Activated naive CD8-positive, alpha-beta T cell (primary cell): ENCODE results near the gene ECHDC3.
A peak's percentile ranks its signal among the peaks of the same experiment; 100 is the strongest.

ENCODE experiments used
- H3K27ac Mint-ChIP-seq: one replicate; pipeline ENCODE4 v1.8.0; 2021; ENCODE audit warnings: mixed read lengths
- H3K27me3 Mint-ChIP-seq: one replicate; pipeline ENCODE4 v1.8.0; 2021; ENCODE audit warnings: mixed read lengths
- H3K36me3 Mint-ChIP-seq: one replicate; pipeline ENCODE4 v1.8.0; 2021; ENCODE audit warnings: mixed read lengths
- H3K4me1 Mint-ChIP-seq: one replicate; pipeline ENCODE4 v1.8.0; 2021; ENCODE audit warnings: low read depth, mixed read lengths
- H3K4me3 Mint-ChIP-seq: one replicate; pipeline ENCODE4 v1.8.0; 2021; ENCODE audit warnings: mild to moderate bottlenecking, mixed read lengths
- H3K9me3 Mint-ChIP-seq: one replicate; pipeline ENCODE4 v1.8.0; 2021; ENCODE audit warnings: low read depth, mixed read lengths

Gene ECHDC3

GRCh38 chr10:11742009-11742778 lies at the start of gene ECHDC3:
ECHDC3 (plus strand) TSS chr10:11742382; CDS start chr10:11742577, 195 bp downstream.
- peaks cover 9% of the 10 kb centered on the region for H3K27me3 Mint-ChIP-seq
- H3K4me3 Mint-ChIP-seq, result peak within 1 kb of the TSS; percentile 73
- H3K27ac Mint-ChIP-seq, result no peak within 1 kb of the TSS
- H3K9me3 Mint-ChIP-seq, result no peaks in the 10 kb centered on the region
- H3K4me1 Mint-ChIP-seq, result peaks cover 14% of the 10 kb centered on the region
- no peaks in the 10 kb centered on the region for H3K36me3 Mint-ChIP-seq

- Mint-ChIP-seq H3K4me3 (no peak overlapping the region), H3K9me3 (peaks cover 6% of the 10 kb centered on the region), H3K36me3 (no peaks in the 10 kb centered on the region), H3K4me1 (peaks cover 25% of the 10 kb centered on the region), H3K27ac (no peak overlapping the region), H3K27me3 (no peaks in the 10 kb centered on the region)
Measured at GRCh38 chr10:11693376-11693775, 48.8 kb upstream of the ECHDC3 start.

- H3K27ac Mint-ChIP-seq, result no peak overlapping the region
- peaks cover 24% of the 10 kb centered on the region for H3K4me1 Mint-ChIP-seq
- no peak overlapping the region for H3K4me3 Mint-ChIP-seq
- H3K9me3 Mint-ChIP-seq, result peaks cover 6% of the 10 kb centered on the region
- no peaks in the 10 kb centered on the region for H3K36me3 Mint-ChIP-seq
- H3K27me3 Mint-ChIP-seq, result no peaks in the 10 kb centered on the region
Measured at GRCh38 chr10:11695779-11696178, 46.4 kb upstream of the ECHDC3 start.

GRCh38 chr10:11697718-11698527 lies 44.3 kb upstream of the ECHDC3 start:
- H3K27ac Mint-ChIP-seq, result no peak overlapping the region

GRCh38 chr10:11698691-11699549 lies 43.3 kb upstream of the ECHDC3 start:
- Mint-ChIP-seq H3K9me3 (peaks cover 6% of the 10 kb centered on the region), H3K27me3 (peaks cover 1% of the 10 kb centered on the region), H3K36me3 (no peaks in the 10 kb centered on the region), H3K4me3 (no peak overlapping the region), H3K4me1 (peaks cover 24% of the 10 kb centered on the region), H3K27ac (no peak overlapping the region)

More at GRCh38 chr10:11697718-11698527, 44.3 kb upstream of the ECHDC3 start:
- H3K27me3 Mint-ChIP-seq, result no peaks in the 10 kb centered on the region
- H3K4me3 Mint-ChIP-seq, result no peak overlapping the region
- no peaks in the 10 kb centered on the region for H3K36me3 Mint-ChIP-seq
- peaks cover 6% of the 10 kb centered on the region for H3K9me3 Mint-ChIP-seq
- peaks cover 24% of the 10 kb centered on the region for H3K4me1 Mint-ChIP-seq

GRCh38 chr10:11699550-11700097 lies 42.6 kb upstream of the ECHDC3 start:
- no peaks in the 10 kb centered on the region for H3K36me3 Mint-ChIP-seq
- no peak overlapping the region for H3K27ac Mint-ChIP-seq
- no peak overlapping the region for H3K4me3 Mint-ChIP-seq
- peaks cover 1% of the 10 kb centered on the region for H3K27me3 Mint-ChIP-seq
- peaks cover 24% of the 10 kb centered on the region for H3K4me1 Mint-ChIP-seq
- peaks cover 6% of the 10 kb centered on the region for H3K9me3 Mint-ChIP-seq

GRCh38 chr10:11700539-11700938 lies 41.6 kb upstream of the ECHDC3 start:
- peaks cover 6% of the 10 kb centered on the region for H3K9me3 Mint-ChIP-seq
- H3K36me3 Mint-ChIP-seq, result no peaks in the 10 kb centered on the region
- H3K4me1 Mint-ChIP-seq, result peaks cover 20% of the 10 kb centered on the region
- peaks cover 3% of the 10 kb centered on the region for H3K27me3 Mint-ChIP-seq
- H3K27ac Mint-ChIP-seq, result no peak overlapping the region
- no peak overlapping the region for H3K4me3 Mint-ChIP-seq

GRCh38 chr10:11701451-11702095 lies 40.6 kb upstream of the ECHDC3 start:
- Mint-ChIP-seq H3K27ac (no peak overlapping the region), H3K9me3 (peaks cover 6% of the 10 kb centered on the region), H3K36me3 (no peaks in the 10 kb centered on the region), H3K27me3 (peaks cover 7% of the 10 kb centered on the region), H3K4me1 (peaks cover 13% of the 10 kb centered on the region), H3K4me3 (no peak overlapping the region)

GRCh38 chr10:11702264-11702663 lies 39.9 kb upstream of the ECHDC3 start:
- Mint-ChIP-seq H3K27me3 (peaks cover 7% of the 10 kb centered on the region), H3K4me1 (peaks cover 13% of the 10 kb centered on the region), H3K36me3 (no peaks in the 10 kb centered on the region), H3K27ac (no peak overlapping the region), H3K9me3 (peaks cover 6% of the 10 kb centered on the region), H3K4me3 (no peak overlapping the region)

GRCh38 chr10:11704092-11704491 lies 38.1 kb upstream of the ECHDC3 start:
- peaks cover 14% of the 10 kb centered on the region for H3K27me3 Mint-ChIP-seq
- H3K4me1 Mint-ChIP-seq, result peaks cover under 1% of the 10 kb centered on the region
- no peak overlapping the region for H3K4me3 Mint-ChIP-seq
- H3K36me3 Mint-ChIP-seq, result no peaks in the 10 kb centered on the region
- no peaks in the 10 kb centered on the region for H3K9me3 Mint-ChIP-seq
- H3K27ac Mint-ChIP-seq, result no peak overlapping the region

GRCh38 chr10:11705722-11706121 lies 36.5 kb upstream of the ECHDC3 start:
- H3K4me1 Mint-ChIP-seq, result peaks cover 5% of the 10 kb centered on the region
- H3K36me3 Mint-ChIP-seq, result no peaks in the 10 kb centered on the region
- no peak overlapping the region for H3K27ac Mint-ChIP-seq
- H3K4me3 Mint-ChIP-seq, result no peak overlapping the region
- no peaks in the 10 kb centered on the region for H3K9me3 Mint-ChIP-seq
- H3K27me3 Mint-ChIP-seq, result peaks cover 14% of the 10 kb centered on the region

- Mint-ChIP-seq H3K9me3 (no peaks in the 10 kb centered on the region), H3K36me3 (no peaks in the 10 kb centered on the region), H3K4me1 (peaks cover 10% of the 10 kb centered on the region), H3K27me3 (peaks cover 14% of the 10 kb centered on the region), H3K27ac (no peak overlapping the region), H3K4me3 (no peak overlapping the region)
Measured at GRCh38 chr10:11706895-11707567, 35.2 kb upstream of the ECHDC3 start.

GRCh38 chr10:11707624-11708350 lies 34.4 kb upstream of the ECHDC3 start:
- Mint-ChIP-seq H3K9me3 (no peaks in the 10 kb centered on the region), H3K4me1 (peaks cover 14% of the 10 kb centered on the region), H3K27me3 (peaks cover 15% of the 10 kb centered on the region), H3K27ac (no peak overlapping the region), H3K36me3 (no peaks in the 10 kb centered on the region), H3K4me3 (no peak overlapping the region)
